GM18498 (cell line): ENCODE data around the gene BRPF3.

Experiments
- ATAC-seq: cut with Tn5 transposase; IDR thresholded peaks from one replicate; pipeline ENCODE4 v1.9.1; 2021; ENCODE audit warnings: mild to moderate bottlenecking, moderate library complexity; ENCODE audit not compliant: unreplicated experiment

BRPF3 gene

DNA sequence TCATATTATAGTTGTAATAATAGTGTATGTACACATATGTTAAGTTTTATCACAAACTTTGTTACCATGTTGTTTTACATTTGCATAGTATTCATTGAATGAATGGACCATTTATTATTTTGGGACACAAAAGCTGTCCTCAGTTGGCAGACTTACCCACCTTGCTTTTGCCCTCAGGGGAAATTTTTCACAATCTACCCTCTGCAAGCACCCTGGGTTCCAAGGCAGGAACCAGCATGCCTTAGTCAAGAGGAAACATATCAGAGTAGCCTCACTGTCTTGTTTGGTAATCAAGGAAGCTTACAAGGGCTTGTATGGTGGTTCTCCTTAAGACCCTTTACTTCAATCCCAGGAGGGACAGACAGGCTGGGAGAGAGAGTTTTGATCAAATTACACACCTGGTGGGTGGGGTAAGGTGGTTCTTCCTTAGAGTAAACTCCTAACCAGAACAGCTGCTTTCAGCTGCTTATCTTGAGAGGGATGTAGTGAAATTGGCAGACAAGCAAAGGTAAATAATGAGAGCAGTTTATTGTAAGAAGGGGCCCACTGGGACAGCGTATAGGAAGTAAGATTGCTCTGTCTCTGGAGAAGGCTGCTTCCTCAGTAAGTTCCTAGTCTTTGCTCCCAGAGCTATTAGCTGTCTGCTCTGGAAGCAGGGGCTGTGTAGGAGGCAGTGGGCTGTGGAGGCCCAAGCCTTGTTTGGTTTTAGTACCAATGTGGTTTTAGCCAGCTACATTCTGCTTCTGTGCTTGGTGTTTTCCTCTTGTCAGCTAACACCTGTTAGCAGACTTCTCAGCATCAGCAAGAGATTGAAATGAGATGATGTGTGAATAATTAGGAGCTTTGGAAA, 31.1 kb downstream of the BRPF3 start:
- no peak for ATAC-seq

DNA sequence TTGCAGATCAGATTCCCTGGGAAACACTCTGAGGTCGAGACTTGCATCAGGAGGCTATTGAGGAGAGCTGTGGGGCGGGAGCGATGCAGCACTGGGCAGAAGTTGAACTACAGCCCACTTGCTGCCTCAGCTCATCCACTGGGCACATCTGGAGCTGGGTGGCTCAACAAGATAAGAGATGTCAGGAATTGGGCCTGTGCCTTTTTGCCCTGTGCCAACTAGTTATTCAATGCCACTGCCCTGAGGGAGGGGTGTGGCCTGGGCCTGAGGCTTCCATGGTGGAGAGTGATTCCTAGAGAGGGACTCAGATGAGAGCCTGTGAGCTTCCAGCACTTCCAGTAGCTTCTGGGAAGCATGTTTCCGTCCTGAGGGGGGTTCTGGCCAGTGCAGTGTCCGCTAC, 32.7 kb downstream of the BRPF3 start:
- ATAC-seq, result no peak

DNA sequence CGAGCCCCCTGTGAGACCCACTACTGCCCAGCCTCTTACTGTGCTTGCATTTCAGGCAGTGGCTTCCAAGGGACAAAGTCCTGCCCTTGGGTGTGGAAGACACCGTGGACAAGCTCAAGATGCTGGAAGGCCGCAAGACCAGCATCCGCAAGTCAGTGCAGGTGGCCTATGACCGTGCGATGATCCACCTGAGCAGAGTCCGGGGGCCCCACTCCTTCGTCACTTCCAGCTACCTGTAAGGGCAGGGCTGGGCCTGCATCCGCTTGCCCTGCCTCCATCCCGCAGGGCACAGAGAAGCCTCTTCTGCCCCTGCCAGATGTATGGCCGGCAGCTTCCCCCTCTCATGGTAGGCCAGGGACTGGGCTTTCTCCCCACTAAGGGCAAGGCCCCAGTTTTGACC, 33.8 kb downstream of the BRPF3 start:
- no peak for ATAC-seq

DNA sequence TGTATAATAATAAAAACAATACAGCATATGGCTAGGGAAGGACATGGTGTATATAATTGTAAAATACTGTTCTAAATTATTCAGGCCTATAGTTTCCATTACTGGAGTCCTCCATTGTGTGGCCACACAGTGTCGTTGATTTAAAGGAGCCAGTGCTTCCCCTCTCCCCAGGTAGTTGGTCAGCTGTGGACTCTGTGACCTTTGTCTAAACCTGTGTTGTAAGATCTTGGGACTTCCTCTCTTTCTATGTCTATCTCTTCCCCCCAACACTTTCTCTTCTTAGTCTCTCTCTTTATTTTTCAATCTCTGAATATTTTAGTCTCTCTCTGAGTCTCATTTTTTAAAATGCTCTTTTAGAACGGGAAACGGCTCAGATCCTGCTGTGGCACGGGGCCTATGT, 35.6 kb downstream of the BRPF3 start:
- no peak for ATAC-seq

DNA sequence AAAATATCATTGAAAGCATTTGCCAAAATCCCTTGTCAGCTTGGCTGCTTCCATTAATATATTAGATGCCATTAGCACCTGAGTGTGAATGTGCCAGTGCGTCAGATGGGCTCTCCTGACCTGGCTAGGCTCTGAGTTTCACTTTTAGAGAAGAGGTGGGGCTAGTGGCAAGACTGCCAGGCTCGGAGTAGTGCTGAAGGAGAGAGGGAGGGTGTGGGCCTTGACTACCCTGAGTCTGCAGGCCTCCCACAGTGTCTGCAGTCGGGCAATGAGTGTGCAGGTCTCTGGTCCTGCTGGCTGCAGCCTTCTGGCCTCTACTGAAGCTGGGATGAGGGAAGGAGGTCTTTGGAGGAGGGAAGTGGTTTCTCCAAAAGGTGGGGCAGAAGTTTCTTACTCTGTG, 38.8 kb downstream of the BRPF3 start:
- no peak for ATAC-seq

DNA sequence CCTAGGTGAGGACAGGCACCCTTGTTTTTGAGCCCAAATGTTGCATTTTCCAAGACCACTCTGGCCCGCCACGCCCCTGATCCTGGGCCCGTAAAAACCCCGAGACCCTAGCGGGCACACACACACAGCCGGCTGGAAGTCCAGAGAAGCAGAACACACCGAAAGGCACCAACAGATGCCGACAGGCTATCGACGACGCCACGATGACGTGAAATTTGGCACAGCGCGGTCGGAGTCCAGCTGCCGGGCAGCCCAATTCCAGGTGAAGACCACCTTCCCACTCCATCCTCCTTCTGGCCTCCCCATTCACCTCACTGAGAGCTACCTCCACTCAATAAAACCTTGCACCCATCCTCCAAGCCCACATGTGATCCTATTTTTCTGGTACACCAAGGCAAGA, 39.3 kb downstream of the BRPF3 start:
- no peak for ATAC-seq

DNA sequence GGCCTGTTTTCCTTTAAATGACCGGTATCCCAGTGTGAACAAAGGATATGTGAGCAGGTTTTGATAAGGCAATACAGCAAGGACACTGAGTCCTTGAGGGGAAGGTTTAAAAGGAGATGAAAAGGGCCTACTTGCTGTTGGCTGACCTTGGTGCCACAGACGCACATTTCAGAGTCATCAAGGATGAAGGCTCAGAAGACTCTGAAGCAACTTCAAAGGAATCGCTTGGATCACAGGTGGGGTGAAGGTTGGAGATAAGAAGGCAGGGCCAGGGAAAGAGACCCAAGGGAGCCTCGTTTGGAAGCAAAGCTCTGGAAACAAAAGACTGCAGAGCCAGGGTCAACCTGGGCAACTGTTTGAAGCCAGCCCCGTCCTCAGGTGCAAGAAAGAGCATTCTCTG, 43.2 kb downstream of the BRPF3 start:
- ATAC-seq, result no peak

DNA sequence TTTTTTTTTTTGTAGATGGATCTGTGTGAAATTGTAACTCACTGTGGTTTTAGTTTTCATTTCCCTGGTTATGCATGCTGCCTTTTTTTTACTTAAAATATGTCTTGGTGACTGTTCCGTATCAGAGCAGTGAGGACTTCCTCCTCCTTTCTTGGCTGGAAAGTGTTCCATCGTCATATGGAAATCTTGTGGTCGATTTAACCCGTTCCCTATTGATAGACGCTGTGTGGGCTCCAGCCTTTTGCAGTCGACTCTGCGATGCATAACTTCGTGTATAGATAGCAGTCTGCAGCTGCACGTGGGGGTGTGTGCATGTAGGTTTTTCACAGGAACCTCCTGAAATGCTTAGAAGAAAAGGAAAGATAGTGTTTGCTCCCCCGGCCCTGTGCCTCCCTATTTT, 45.2 kb downstream of the BRPF3 start:
- ATAC-seq, result no peak

DNA sequence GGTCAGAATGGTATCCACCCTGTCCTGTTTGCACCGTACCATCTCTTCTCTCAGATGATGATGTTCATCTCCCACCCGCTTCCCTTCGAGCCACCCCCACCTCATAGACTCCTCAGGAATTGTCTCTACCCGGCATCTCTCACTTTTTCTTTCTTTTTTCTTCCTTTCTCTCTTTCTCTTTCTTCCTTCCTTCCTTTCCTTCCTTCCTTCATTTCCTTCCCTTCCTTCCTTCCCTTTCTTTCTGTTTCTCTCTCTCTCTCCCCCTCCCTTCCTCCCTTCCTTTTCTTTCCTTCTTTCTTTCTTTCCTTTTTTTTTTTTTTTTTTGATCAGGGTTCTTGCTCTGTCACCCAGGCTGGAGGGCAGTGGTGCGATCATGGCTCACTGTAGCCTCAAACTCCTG, 45.6 kb downstream of the BRPF3 start:
- ATAC-seq, result no peak

DNA sequence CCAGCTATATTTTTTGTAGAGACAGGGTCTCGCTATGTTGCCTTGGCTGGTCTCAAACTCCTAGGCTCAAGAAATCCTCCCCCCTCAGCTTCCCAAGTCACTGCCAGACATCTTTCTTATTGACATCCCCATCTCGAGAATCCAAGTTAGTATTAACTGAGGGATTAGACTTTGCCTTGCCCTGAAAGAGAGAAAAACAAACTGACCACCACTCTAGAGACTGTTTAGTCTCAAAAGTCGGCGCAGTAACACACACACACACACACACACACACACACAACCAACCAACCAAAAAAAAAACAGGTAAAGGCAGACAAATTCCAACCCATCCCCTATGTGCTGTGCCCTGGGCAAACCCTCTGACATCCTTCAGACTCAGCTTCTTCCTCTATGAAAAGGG, 46.1 kb downstream of the BRPF3 start:
- no peak for ATAC-seq

DNA sequence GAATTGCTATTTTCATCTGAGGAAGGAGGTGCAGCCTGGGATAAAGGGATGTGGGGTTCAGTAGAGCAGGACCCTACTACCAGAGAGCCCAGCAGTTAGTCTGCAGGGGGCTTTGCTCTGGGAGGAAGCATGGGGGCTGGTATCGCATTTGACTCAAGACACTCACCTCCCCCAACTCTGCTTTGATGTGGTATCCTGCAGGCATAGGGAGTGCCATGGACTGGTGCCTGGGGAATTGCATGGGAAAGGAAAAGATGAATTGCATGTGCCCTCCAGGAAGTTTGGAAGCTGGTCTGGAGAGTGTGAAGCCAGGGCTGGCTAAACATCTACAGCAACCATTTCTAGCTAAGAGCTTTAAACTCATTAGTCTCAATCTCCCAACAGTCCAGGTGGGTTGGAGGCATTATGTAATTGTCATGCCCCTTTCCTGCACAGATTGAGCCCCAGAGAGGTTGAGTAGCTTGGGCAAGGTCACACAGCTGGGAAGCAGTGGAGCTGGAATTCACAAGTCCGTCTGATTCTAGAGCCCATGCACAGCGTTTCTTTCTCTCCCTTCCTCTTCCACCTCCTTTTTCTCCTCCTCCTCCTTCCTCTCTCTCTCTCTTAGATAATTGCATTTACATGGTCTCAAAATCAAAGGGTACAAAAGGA, 47.1 kb downstream of the BRPF3 start:
- no peak for ATAC-seq

DNA sequence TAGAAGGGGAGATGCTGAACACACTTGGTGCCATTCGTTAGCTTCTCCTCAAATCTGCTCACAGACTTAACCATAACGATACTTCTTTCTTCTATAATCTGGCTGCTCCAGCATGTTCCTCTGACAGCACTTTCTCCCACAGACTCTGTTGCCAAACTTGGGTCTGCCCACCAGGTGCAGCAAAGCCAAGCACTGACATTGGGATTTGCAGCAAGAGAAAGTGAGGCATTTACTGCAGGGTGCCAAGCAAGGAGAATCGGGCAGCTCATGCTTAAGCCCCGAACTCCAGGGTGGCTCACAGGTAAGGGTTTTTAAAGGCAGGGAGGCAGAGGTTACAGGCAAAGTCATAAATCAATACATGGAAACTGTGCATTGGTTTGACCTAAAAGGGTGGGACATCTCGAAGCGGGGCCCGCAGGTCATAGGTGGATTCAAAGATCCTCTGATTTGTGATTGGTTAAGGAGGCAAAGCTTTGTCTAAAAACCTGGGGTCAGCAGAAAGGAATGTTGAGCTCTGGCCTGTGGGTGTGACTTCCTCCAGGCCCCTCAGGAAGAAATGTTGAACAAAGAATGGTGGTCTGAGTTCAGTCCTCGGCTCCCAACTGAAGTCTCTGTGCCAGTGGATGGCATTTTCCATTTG, 48.2 kb downstream of the BRPF3 start:
- no peak for ATAC-seq

DNA sequence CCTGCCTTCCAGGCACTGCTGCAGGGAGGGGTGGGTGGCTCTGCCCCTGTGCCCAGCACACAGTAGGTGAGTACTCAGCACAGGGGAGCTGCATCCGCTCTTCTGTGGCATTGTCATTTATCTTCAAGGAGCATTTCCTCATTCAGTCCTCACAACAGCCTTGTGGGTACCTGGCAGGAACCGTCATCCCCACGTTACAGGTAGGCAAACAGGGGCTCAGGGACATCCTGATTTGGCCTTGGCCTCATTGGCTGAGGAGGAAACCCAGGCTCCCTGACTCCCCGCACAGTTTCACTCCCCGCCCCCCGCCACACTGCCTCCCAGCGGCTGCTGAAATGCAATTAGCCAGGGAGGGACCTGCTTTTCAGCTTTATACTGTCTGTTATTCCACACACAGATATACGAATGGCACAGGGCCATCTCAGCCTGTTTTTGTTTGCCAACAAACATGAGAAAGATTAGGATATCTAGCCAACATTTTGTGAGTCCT, 49.1 kb downstream of the BRPF3 start:
- no peak for ATAC-seq

DNA sequence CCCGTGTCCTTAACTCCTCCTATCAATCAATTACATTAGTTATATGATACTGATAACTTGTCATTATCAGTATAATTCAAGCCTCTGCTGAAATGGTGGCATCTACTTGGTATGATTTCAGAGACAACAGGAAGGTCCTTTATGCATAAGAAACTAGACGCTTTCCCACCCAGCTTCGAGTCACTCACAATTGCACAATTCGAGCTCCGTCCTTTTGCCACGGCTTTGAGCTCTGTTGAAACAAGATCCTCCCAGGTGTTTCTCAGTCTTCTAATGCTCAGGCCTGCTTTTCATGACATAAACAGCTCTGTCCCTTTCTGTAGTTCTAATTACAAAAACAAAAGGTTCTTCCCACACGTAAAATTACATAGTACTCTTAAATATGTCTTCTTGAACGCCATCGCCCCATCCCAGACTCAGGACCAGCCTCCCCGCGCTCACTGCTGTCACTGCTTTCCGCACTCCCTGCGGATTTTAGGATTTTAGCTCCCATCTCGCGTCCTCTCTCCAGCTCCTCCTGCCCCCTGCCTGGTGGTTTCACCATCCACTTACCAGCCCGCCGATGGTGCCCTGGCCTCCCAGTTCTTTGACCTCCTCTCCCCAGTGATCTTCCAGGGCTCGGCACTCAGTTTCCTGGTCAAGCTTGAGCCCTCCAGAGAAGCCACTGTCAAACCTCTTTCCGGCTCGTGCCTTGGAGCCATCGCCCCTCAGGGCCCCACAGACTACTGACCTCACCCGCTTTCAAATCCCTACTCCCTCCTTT, 50.1 kb downstream of the BRPF3 start:
- ATAC-seq, result no peak

DNA sequence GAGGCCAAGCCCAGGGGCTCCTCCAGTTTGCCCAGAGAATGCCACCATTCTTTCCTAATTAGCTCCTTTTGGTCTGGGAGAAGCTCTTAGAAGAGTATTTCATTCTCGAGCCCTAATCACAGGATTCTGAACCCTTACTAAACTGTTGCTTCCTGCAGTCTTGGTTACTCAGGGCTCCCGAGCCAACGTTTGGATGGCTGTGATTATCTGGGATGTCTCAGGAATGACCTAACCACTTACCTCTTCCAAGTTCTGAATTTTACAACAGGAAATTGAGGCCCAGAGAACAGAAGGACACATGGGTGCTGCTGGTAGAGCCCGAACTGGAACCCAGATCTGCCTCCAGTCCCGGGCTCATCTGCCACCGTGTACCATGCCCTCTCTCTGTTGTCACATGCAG, 51.1 kb downstream of the BRPF3 start:
- ATAC-seq, result no peak

DNA sequence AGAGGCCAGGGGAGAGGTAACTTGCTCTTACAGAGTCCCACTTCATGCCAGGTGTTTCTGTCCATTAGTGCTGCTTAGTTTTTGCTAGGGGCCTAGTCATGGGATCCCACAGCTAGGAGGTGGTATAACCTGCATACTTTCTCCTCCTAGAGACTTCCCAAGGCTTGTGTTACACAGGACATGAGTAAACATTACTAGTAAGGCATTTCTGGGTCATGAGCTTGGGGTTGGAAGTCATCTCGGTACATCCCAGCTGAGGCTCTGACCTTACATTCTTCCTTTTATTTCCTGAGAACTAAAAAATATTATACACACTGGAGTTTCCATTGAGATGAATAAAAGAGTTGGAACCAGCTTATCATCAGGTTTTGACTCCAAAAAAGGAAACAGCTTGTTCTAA, 52.4 kb downstream of the BRPF3 start:
- ATAC-seq, result no peak

DNA sequence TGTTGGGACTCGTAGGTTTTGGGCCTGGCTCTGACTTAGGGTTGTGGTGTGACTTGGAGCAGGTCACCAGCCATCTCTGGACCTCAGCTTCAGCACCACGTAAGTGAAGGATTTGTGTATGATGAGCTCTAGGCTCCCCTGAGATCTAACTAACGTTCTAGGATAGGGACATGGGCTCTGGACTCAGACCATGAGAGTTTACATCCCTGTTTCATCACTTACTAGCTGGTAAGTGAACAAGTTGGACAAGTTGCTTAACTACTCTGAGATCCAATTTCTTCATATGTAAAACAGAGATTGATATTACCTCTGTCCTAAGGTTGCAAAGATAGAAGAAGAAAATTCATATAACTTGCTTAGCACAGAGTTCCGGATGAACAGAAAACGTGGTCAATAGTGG, 53.0 kb downstream of the BRPF3 start:
- no peak for ATAC-seq

DNA sequence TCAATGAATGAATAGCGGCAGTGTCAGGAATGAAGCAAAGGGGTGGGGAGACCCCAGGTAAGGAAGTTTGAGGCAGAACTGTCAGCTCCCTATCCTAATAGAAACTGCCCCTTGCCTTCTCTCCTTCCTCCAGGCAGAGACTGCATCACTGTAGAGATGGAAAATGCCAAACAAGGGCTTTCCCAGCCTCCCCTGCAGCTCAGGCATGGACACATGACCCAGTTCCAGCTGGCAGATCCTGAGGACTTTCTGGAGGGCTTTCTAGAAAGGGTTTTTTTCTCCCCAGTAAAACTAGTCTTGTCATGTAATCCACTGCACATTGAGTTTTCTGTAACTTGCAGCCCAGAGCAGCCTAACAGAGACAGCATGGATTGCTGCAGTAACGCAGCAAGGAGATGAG, 55.5 kb downstream of the BRPF3 start:
- no peak for ATAC-seq

DNA sequence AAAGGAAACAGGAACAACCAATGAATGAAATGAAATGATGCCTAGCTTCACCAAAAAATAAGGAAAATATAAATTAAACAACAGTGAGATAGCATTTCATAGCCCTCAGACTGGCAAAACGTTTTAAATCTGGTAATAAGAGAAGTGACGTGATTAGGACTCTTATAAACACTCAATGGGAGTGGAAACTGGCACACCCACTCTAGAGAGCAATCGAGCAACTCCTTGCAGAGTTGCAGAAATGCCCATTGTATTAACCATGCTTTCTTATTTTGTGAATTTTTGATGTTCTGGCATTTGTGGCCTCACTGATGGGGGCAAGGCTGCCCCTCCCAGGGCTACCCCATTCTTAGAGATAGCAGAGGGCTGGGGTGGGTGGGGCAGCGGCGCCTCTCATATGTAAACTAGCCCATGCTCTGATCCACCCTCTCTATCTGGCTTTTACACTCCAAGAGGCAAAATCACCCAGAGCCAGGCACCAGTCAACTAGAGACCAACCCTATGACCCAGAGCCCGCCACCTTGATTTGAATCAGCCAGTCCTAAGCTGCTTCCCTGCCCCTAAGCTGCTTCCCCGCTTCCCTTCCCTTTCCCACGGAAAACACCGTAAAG, 67.0 kb downstream of the BRPF3 start:
- ATAC-seq, result no peak

DNA sequence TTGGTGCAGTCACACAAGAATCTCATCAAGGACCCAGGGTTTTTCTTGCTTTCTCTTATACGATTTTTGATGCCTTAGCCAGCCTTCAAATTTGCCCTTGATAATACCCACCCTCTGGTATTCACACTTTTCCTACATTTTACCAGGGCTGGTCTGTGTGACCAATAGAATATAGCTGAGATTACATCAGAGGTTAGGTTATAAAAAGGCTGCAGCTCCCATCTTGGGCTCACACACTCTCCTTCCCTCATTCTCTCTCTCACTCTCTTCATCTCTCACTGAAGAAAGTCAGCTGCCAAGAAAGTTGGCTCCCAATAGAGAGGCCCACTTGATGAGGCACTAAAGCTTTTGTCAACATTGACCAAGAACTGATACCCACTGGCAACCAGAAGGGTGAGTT, 69.2 kb downstream of the BRPF3 start:
- ATAC-seq, result no peak
